Sigmoid colon (tissue), 3 donors: ENCODE measurements around the gene ELP4.

Experiments
- CTCF ChIP-seq, 4 experiments: fragments of 450-650 bp in 3 of 4; fragments of 200-600 bp in 1 of 4; IDR thresholded peaks; one replicate each; pipeline ENCODE4 v1.5.1; 2016 to 2019; ENCODE audit warnings: antibody characterized with exemption in 4 of 4, mild to moderate bottlenecking in 3 of 4, moderate library complexity in 2 of 4
- POLR2A ChIP-seq, 2 donors: fragments of 450-650 bp; IDR thresholded peaks; one replicate each; pipeline ENCODE4 v1.6.1; 2016; ENCODE audit warnings: antibody characterized with exemption in 2 of 2, mild to moderate bottlenecking in 2 of 2, moderate library complexity in 2 of 2

GRCh38 chr11:31767066-31767465 lies 257.5 kb downstream of the ELP4 start:
- TF ChIP-seq POLR2A (IDR thresholded peaks at IDR 0.05) = no peak
- no peak for TF ChIP-seq CTCF (IDR thresholded peaks at IDR 0.05)
